Mesodermal cell (in vitro differentiated cells): ENCODE results near the gene PPP2R3B.

ENCODE experiments used
- H3K27ac ChIP-seq: 2 replicates; pipeline ENCODE4 v1.7.0; 2013; ENCODE audit warnings: mild to moderate bottlenecking, low read depth, low read length, moderate library complexity; ENCODE audit not compliant: severe bottlenecking
- H3K36me3 ChIP-seq: 2 replicates; pipeline ENCODE4 v1.7.1; 2013; ENCODE audit warnings: mild to moderate bottlenecking, low read length, moderate library complexity; ENCODE audit not compliant: control insufficient read depth, insufficient read depth
- H3K4me1 ChIP-seq: one replicate; pipeline ENCODE4 v1.7.1; 2013; ENCODE audit warnings: mild to moderate bottlenecking, low read length; ENCODE audit not compliant: insufficient read depth, control insufficient read depth, poor library complexity, severe bottlenecking
- H3K4me3 ChIP-seq: 2 replicates; pipeline ENCODE4 v1.7.0; 2013; ENCODE audit warnings: low read length, control low read depth, mild to moderate bottlenecking; ENCODE audit not compliant: insufficient read depth, poor library complexity, severe bottlenecking; ENCODE audit errors: extremely low read depth
- H3K9me3 ChIP-seq: 2 replicates; pipeline ENCODE4 v1.7.1; 2013; ENCODE audit warnings: mild to moderate bottlenecking, low read length, moderate library complexity; ENCODE audit not compliant: control insufficient read depth
- WGBS, 2 experiments: methylation state at CpG; one replicate each; pipeline ENCODE4 v1.1.5; 2013; ENCODE audit warnings: missing lambda C conversion rate in 2 of 2; ENCODE audit not compliant: insufficient coverage in 2 of 2; 5-methylcytosine and 5-hydroxymethylcytosine counted together

The PPP2R3B gene

DNA sequence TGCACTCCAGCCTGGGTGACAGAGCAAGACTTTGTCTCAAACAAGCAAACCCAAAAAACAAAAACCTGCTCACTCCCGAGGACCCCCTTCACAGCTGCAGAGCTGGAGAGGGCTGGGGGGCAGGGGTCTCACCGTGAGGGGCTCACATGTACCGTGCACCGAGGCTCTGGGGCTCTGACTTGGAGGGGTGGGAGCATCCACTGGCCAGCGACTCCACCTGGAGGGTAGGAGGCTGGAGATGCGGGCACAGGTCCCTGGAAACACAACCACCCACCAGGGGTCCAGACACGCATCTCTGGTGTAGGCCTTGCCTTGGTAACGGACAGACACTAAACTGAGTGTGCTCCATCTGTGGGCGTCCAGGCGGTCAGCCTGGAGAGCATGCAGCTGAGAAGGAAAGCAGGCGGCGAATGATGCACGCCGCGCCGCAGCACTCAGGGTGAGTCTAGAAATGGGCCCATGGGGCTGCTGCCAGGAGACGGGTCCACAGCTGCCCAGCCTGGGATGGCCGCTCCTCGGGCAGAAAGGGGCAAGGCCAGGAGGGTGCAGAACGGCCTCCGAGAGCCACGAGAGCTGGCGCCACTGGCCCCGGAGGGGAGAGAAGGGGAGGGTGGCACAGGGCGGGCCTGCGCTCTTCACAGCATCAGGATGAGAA is 26.1 kb downstream of the PPP2R3B start:
- Histone ChIP-seq H3K4me3 (no peak overlapping the region), H3K9me3 (peaks cover 26% of the 10 kb centered on the region), H3K27ac (no peak overlapping the region), H3K4me1 (peaks cover 16% of the 10 kb centered on the region), H3K36me3 (peaks cover 60% of the 10 kb centered on the region)
- WGBS, 2 experiments = 94% methylated on average over 18 to 24 of the region's 26 CpGs

DNA sequence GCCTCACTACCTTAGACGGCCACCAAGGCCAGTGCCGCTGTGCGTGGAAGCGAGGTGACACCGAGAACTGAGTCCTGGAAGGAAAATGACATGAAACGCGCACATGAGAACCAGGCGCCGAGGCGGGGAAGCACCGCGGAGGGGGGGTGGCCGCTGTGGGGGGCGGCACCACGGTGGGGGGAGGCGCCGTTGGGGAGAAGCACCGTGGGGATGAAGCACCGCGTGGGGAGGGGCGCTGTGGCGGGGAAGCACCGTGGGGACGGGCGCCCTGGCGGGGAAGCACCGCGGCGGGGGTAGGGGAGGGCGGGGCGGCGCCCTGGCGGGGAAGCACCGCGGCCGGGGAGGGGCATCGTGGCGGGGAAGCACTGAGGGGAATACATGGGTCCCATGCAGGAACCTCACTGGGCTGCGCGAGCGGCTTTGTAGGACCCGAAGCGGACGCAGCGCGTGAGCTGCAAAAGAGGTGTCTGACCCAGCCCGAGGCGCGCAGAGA is 28.0 kb downstream of the PPP2R3B start:
- Histone ChIP-seq H3K4me1 (peaks cover 22% of the 10 kb centered on the region), H3K9me3 (peaks cover 21% of the 10 kb centered on the region), H3K27ac (no peak overlapping the region), H3K4me3 (no peak overlapping the region), H3K36me3 (peaks cover 69% of the 10 kb centered on the region)
- WGBS, 2 experiments = 94 to 97% methylated on average over 19 to 35 of the region's 49 CpGs

DNA sequence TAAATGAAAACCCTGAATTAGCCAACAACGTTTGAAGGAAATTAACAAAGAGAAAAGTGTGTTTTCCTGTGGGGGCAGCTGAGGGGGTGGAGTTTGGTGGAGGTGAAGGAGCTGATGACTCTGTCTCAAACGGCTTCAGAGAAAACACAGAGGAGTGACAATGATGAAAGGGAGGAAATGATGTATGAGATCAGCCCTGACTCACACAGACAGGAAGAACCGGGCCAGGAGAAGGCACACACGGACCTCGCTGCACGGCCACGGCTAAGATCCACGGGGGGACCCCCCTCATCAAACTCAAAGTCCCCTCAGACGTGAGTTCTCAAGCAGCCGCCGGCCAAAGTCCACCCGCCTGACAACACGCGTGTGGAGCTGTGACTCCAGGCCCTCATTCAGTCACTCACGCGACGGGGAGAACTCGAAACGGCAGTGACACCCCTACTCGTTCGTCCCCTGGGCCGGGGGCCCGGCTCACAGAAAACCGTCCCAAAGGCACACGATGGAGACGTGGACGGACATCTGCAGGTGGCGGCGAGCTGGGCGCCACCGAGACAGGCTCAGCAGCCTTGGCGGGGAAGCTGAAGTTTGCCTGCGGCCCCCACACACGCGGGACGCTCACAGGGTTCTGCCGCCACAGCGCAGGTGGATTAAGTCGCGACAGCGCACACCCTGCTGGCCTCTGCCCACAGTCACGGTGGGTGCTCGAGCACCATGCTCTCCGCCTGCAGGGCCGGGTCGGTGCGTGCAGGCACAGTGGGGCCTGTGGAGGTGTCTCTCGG is 28.8 kb downstream of the PPP2R3B start:
- H3K36me3 ChIP-seq = peaks cover 67% of the 10 kb centered on the region
- no peak overlapping the region for H3K4me3 ChIP-seq
- peaks cover 16% of the 10 kb centered on the region for H3K9me3 ChIP-seq
- peaks cover 22% of the 10 kb centered on the region for H3K4me1 ChIP-seq
- H3K27ac ChIP-seq = peak overlapping the region; percentile 6
- 91 to 94% methylated on average over 44 to 45 of the region's 48 CpGs for WGBS, 2 experiments

DNA sequence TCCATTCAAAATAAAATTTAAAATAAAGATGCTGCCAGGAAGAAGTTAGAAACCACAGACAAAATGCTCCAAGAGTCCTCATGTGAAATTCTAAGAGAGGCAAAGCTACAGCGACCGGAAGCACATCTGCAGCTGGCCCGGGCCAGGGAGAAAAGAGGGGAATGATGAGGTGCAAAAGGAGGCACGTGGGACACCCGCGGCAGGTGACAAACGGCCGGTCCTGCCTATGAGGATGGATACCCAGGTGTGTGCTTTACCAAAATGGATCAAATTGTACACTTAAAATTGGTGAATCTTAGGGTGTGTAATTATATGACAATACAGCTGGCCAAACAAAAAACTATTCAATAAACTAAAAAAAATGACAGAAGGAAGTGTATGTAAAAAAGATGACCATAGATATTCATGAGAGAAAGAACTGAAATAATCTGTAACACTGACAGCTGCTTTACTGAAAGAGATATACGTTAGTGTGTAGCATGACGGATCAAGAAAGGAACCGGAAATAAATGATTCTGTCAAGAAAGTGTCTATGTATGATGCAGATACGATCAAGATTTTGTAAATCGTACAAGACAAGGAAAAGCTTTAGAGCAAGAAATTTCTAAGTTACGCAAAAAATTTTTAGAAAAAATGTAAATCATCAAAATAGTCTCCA is 29.5 kb downstream of the PPP2R3B start:
- H3K9me3 ChIP-seq = peaks cover 16% of the 10 kb centered on the region
- peak overlapping the region; percentile 6 for H3K27ac ChIP-seq
- H3K4me1 ChIP-seq = peaks cover 22% of the 10 kb centered on the region
- H3K4me3 ChIP-seq = no peak overlapping the region
- H3K36me3 ChIP-seq = peaks cover 69% of the 10 kb centered on the region
- 92 to 95% methylated on average over 11 to 13 of the region's 14 CpGs for WGBS, 2 experiments

DNA sequence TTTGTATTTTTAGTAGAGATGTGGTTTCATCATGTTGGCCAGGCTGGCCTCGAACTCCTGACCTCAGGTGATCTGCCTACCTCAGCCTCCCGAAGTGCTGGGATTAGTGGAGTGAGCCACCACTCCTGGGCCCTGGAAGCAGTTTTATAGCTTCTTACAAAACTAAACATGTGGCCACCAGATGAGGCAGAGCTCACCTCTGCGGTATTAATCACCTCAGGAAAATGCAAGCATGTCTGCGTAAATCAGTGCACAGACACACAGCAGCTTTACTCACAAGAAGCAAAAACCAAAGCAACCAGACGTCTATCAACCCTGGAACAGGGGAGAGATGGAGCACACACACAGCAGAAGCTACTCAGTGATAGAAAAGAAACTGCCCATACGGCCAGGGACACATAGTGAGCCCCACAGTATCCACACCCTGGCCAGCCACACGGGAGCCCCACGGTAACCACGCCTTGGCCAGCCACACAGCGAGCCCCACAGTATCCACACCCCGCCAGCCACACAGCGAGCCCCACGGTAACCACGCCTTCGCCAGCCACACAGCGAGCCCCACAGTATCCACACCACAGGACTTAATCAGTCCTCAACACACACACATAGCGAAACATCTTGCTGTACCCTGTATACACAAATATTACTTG is 30.2 kb downstream of the PPP2R3B start:
- H3K9me3 ChIP-seq = peaks cover 16% of the 10 kb centered on the region
- H3K27ac ChIP-seq = no peak overlapping the region
- peaks cover 65% of the 10 kb centered on the region for H3K36me3 ChIP-seq
- no peak overlapping the region for H3K4me3 ChIP-seq
- 82 to 90% methylated on average over 11 to 12 of the region's 17 CpGs for WGBS, 2 experiments
- H3K4me1 ChIP-seq = peaks cover 22% of the 10 kb centered on the region

DNA sequence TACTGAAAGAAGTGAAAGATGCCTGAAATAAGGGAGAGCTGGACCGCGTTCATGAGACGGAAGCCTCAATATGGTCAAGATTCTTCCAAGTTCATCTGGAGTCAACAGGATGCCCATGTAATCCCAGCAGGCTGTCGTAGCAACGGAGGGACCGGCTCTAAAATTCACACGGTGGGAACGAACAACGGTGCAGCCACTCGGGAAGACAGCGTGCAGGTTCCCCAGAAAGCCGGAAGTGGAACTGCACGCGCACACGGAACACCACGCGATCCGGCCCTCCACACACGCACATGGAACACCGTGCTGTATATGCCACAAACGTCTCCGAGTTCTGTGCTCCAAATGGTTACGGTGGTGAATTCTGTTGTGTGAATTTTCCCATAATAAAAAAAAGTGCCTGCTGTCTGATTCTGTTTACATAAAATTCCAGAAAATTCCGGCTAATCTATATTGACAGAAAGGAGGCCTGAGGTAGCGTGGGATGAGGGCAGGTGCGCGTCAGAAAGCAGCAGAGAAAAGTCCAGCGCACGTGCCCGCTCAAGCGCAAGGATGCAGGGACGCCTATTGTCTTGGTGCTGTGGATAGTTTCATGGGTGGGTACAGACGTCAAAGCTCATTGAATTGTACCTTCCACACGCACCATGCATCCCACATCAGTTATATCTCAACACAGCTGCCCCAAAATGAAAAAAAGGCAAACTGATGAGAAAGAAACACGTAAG is 31.2 kb downstream of the PPP2R3B start:
- Histone ChIP-seq H3K9me3 (peaks cover 8% of the 10 kb centered on the region), H3K4me3 (no peak overlapping the region), H3K36me3 (peaks cover 59% of the 10 kb centered on the region), H3K4me1 (peaks cover 22% of the 10 kb centered on the region), H3K27ac (no peak overlapping the region)
- WGBS, 2 experiments = 94 to 97% methylated on average over 28 to 31 of the region's 35 CpGs

DNA sequence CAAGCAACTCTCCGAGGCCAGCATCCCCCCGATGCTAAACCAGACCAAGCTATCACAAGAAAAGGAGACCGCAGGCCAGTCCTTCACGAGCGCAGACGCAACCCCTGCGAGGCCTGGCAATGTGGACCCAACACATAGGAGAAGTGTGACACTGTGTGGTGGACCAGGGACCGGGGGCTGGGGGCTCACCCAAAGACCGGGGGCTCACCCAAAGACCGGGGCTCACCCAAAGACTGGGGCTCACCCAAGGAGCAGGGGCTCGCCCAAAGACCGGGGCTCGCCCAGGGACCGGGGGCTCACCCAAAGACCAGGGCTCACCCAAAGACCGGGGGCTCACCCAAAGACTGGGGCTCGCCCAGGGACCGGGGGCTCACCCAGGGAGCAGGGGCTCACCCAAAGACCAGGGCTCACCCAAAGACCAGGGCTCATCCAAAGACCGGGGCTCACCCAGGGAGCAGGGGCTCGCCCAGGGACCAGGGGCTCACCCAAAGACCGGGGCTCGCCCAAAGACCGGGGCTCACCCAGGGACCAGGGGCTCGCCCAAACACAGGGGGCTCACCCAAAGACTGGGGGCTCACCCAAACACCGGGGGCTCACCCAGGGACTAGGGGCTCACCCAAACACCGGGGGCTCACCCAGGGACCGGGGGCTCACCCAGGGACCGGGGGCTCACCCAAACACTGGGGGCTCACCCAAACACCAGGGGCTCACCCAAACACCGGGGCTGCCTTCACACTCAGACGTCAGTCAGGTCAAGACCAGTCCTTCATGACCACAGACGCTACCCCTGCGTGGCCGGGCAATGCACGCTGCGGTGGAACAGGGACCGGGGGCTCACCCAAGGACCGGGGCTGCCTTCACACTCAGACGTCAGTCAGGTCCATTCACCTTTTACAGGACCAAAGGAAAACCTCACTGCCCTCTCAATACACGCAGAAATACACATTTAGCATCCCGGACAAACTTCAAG is 32.9 kb downstream of the PPP2R3B start:
- no peaks in the 10 kb centered on the region for H3K9me3 ChIP-seq
- H3K4me1 ChIP-seq = peaks cover 36% of the 10 kb centered on the region
- H3K4me3 ChIP-seq = no peak overlapping the region
- 93 to 95% methylated on average over 31 to 39 of the region's 39 CpGs for WGBS, 2 experiments
- H3K36me3 ChIP-seq = peaks cover 47% of the 10 kb centered on the region
- no peak overlapping the region for H3K27ac ChIP-seq

DNA sequence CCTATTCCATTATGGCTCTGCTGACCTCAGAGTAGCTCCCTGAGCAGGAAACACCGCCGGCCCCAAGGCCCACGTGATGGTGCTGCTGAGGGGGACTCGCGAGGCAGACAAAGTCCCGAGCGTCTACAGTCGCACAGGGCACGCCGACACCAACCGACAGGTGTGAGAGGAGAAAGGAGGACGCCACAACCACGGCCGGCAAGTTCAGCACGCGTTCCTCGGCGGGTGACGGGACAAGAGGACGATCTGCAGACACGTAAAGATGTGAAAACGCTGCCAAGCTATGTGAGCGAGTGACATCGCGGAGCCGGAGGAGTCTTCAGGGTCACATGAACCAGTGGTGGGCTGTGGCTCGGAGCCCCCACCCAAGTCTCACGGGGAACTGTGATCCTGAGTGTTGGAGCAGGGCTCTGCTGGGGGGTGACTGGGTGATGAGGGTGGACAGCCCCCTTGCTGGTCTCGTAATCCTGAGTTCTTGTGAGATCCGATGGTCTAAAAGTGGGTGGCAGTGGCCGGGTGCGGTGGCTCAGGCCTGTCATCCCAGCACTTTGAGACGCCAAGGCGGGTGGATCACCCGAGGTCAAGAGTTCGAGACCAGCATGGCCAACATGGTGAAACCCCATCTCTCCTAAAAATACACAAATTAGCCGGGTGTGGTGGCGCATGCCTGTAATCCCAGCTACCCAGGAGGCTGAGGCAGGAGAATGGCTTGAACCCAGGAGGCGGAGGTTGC is 34.0 kb downstream of the PPP2R3B start:
- no peak overlapping the region for H3K4me3 ChIP-seq
- 95 to 97% methylated on average over 34 to 39 of the region's 39 CpGs for WGBS, 2 experiments
- H3K36me3 ChIP-seq = peaks cover 41% of the 10 kb centered on the region
- no peak overlapping the region for H3K27ac ChIP-seq
- H3K9me3 ChIP-seq = no peaks in the 10 kb centered on the region
- H3K4me1 ChIP-seq = peaks cover 38% of the 10 kb centered on the region

DNA sequence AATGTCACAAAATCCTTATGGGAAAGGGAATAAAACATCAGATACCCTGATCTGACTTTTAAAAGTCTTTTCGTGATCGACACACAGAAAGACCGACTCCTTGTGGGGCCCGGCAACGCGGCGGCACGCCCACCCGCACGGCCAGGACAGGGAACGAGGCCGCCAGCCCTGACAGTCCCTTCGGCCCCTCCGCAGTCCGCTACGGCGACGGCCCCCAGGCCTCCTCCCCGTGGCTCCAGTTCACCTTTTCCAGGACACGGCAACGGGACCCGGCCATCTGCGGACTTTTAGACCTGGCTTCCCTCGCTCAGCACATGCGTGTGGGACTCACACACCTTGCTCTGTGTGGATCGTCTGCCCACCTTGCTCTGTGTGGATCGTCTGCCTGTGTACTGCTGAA is 34.5 kb downstream of the PPP2R3B start:
- H3K4me3 ChIP-seq = no peak overlapping the region
- H3K27ac ChIP-seq = no peak overlapping the region
- 91 to 96% methylated on average over 21 to 27 of the region's 27 CpGs for WGBS, 2 experiments
- peaks cover 33% of the 10 kb centered on the region for H3K4me1 ChIP-seq
- H3K36me3 ChIP-seq = peaks cover 46% of the 10 kb centered on the region
- H3K9me3 ChIP-seq = no peaks in the 10 kb centered on the region
